Liver (tissue), 9 donors: Measurements from ENCODE around the gene MED10. TPM values are rescaled to one million over a fixed set of nuclear protein-coding genes. Genes with fewer than 3 reads are reported as not detected.

Source experiments
- DNase-seq: peaks from one replicate; pipeline ENCODE4 v3.0.0-alpha.2; 2017; ENCODE audit warnings: low spot score
- H3K27ac ChIP-seq, 2 donors: one replicate each; pipeline ENCODE4 v1.7.0; 2013; ENCODE audit warnings: inconsistent platforms in 2 of 2, low read length in 2 of 2, control low read depth in 1 of 2, low read depth in 1 of 2, mild to moderate bottlenecking in 1 of 2
- H3K27me3 ChIP-seq, 4 donors: one replicate each; pipeline versions ENCODE4 v1.6.1 to v1.7.0; 2013; ENCODE audit warnings: low read length in 3 of 4, inconsistent platforms in 1 of 4, mild to moderate bottlenecking in 1 of 4, moderate library complexity in 1 of 4; ENCODE audit not compliant: control insufficient read depth in 4 of 4, insufficient read depth in 4 of 4
- H3K36me3 ChIP-seq, 4 donors: one replicate each; pipeline versions ENCODE4 v1.6.1 to v1.7.0; 2013; ENCODE audit warnings: low read length in 3 of 4, mild to moderate bottlenecking in 3 of 4, low read depth in 1 of 4, moderate library complexity in 1 of 4; ENCODE audit not compliant: control insufficient read depth in 4 of 4, insufficient read depth in 3 of 4
- H3K4me1 ChIP-seq, 4 donors: one replicate each; pipeline versions ENCODE4 v1.6.1 to v1.7.0; 2013; ENCODE audit warnings: low read length in 3 of 4, mild to moderate bottlenecking in 3 of 4, moderate library complexity in 1 of 4; ENCODE audit not compliant: control insufficient read depth in 4 of 4, insufficient read depth in 4 of 4
- H3K4me3 ChIP-seq, 3 donors: one replicate each; pipeline versions ENCODE4 v1.6.1 to v1.7.0; 2013; ENCODE audit warnings: low read length in 3 of 3, control low read depth in 1 of 3, low read depth in 1 of 3, mild to moderate bottlenecking in 1 of 3
- H3K9ac ChIP-seq, 2 donors: one replicate each; pipeline ENCODE4 v1.7.0; 2013; ENCODE audit warnings: low read length in 2 of 2, mild to moderate bottlenecking in 2 of 2, moderate library complexity in 2 of 2, control low read depth in 1 of 2, low read depth in 1 of 2
- H3K9me3 ChIP-seq, 4 donors: one replicate each; pipeline versions ENCODE4 v1.6.1 to v1.7.0; 2013; ENCODE audit warnings: low read length in 3 of 4; ENCODE audit not compliant: control insufficient read depth in 4 of 4
- FOXA1 ChIP-seq: IDR thresholded peaks from 2 replicates; pipeline ENCODE4 v1.6.1; 2016; ENCODE audit warnings: antibody characterized with exemption
- FOXA2 ChIP-seq: IDR thresholded peaks from 2 replicates; pipeline ENCODE4 v1.6.1; 2016; ENCODE audit warnings: antibody characterized with exemption
- HNF4A ChIP-seq, 2 donors: conservative IDR thresholded peaks; 2 replicates each; pipeline ENCODE4 v1.6.1; 2016; ENCODE audit warnings: antibody characterized with exemption in 2 of 2, mild to moderate bottlenecking in 2 of 2
- NR2F2 ChIP-seq: IDR thresholded peaks from 2 replicates; pipeline ENCODE4 v1.6.1; 2016; ENCODE audit warnings: antibody characterized with exemption
- RAD21 ChIP-seq, 2 donors: IDR thresholded peaks; 2 replicates each; pipeline ENCODE4 v1.6.1; 2016; ENCODE audit warnings: antibody characterized with exemption in 2 of 2, mild to moderate bottlenecking in 2 of 2
- RXRA ChIP-seq, 2 donors: IDR thresholded peaks; 2 replicates each; pipeline ENCODE4 v1.6.1; 2017 to 2018; ENCODE audit warnings: antibody characterized with exemption in 2 of 2, mild to moderate bottlenecking in 1 of 2
- SP1 ChIP-seq: IDR thresholded peaks from 2 replicates; pipeline ENCODE4 v1.6.1; 2018; ENCODE audit warnings: antibody characterized with exemption, mild to moderate bottlenecking
- TAF1 ChIP-seq: conservative IDR thresholded peaks from 2 replicates; pipeline ENCODE4 v1.6.1; 2016; ENCODE audit warnings: antibody characterized with exemption, mild to moderate bottlenecking
- YY1 ChIP-seq: IDR thresholded peaks from 2 replicates; pipeline ENCODE4 v1.6.1; 2016; ENCODE audit warnings: antibody characterized with exemption, mild to moderate bottlenecking
- WGBS: extraction: QIAGEN DNeasy Blood & Tissue Kit; methylation state at CpG from one replicate; pipeline ENCODE4 v1.1.7; 2013; 5-methylcytosine and 5-hydroxymethylcytosine counted together
- polyA plus RNA-seq, 2 donors: library from polyadenylated mRNA; stranded (reverse) in 1 of 2; unstranded in 1 of 2; fragments of 200-250 nt in 1 of 2; fragments of >200 nt in 1 of 2; fragmentation: Nextera tagmentation in 1 of 2; extraction: Ambion mirVana in 1 of 2; gene quantifications; one replicate each; pipeline versions ENCODE4 v1.2.1 to v1.2.3, GENCODE V29; 2013 to 2015
- total RNA-seq, 2 donors: library from RNA; depleted of rRNA; stranded (reverse); fragments of >200 nt; gene quantifications; one replicate each; pipeline ENCODE4 v1.2.3, GENCODE V29; 2014
- TF ChIP-seq, protein P1 (sequence below): IDR thresholded peaks from 2 replicates; pipeline ENCODE4 v1.6.1; 2016; ENCODE audit warnings: antibody characterized with exemption, mild to moderate bottlenecking
- TF ChIP-seq, protein P2 (sequence below): IDR thresholded peaks from 2 replicates; pipeline ENCODE4 v1.6.1; 2016; ENCODE audit warnings: antibody characterized with exemption
- donor health status: healthy.
- donor health status: healthy.
- donor health status: healthy.
- donor health status: healthy.
- donor health status: healthy.

The MED10 gene
- total and polyA plus RNA-seq, 4 donors: 6.1 to 31.5 (median 11.5) TPM

GRCh38 chr5:6326776-6327175, 51.6 kb downstream of the MED10 start:
- no peak overlapping the region for H3K27ac ChIP-seq
- no peak for TF ChIP-seq RAD21 (IDR thresholded peaks at IDR 0.05)
- 73% methylated on average over 5 of the region's 5 CpGs for WGBS

GRCh38 chr5:6322163-6322713, 56.1 kb downstream of the MED10 start:
- H3K9me3 ChIP-seq: peaks cover 0 to 2% (median 0%) of the 10 kb centered on the region in 4 donors
- no peak overlapping the region for H3K9ac ChIP-seq
- no peaks in the 10 kb centered on the region for H3K27me3 ChIP-seq
- H3K4me3 ChIP-seq: no peak overlapping the region
- TF ChIP-seq SP1: no peak
- TF ChIP-seq FOXA2: no peak
- TF ChIP-seq, protein P1, sequence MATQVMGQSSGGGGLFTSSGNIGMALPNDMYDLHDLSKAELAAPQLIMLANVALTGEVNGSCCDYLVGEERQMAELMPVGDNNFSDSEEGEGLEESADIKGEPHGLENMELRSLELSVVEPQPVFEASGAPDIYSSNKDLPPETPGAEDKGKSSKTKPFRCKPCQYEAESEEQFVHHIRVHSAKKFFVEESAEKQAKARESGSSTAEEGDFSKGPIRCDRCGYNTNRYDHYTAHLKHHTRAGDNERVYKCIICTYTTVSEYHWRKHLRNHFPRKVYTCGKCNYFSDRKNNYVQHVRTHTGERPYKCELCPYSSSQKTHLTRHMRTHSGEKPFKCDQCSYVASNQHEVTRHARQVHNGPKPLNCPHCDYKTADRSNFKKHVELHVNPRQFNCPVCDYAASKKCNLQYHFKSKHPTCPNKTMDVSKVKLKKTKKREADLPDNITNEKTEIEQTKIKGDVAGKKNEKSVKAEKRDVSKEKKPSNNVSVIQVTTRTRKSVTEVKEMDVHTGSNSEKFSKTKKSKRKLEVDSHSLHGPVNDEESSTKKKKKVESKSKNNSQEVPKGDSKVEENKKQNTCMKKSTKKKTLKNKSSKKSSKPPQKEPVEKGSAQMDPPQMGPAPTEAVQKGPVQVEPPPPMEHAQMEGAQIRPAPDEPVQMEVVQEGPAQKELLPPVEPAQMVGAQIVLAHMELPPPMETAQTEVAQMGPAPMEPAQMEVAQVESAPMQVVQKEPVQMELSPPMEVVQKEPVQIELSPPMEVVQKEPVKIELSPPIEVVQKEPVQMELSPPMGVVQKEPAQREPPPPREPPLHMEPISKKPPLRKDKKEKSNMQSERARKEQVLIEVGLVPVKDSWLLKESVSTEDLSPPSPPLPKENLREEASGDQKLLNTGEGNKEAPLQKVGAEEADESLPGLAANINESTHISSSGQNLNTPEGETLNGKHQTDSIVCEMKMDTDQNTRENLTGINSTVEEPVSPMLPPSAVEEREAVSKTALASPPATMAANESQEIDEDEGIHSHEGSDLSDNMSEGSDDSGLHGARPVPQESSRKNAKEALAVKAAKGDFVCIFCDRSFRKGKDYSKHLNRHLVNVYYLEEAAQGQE: no peak
- TF ChIP-seq, protein P2, sequence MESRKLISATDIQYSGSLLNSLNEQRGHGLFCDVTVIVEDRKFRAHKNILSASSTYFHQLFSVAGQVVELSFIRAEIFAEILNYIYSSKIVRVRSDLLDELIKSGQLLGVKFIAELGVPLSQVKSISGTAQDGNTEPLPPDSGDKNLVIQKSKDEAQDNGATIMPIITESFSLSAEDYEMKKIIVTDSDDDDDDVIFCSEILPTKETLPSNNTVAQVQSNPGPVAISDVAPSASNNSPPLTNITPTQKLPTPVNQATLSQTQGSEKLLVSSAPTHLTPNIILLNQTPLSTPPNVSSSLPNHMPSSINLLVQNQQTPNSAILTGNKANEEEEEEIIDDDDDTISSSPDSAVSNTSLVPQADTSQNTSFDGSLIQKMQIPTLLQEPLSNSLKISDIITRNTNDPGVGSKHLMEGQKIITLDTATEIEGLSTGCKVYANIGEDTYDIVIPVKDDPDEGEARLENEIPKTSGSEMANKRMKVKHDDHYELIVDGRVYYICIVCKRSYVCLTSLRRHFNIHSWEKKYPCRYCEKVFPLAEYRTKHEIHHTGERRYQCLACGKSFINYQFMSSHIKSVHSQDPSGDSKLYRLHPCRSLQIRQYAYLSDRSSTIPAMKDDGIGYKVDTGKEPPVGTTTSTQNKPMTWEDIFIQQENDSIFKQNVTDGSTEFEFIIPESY: no peak
- TF ChIP-seq HNF4A (conservative IDR thresholded peaks at IDR 0.05): no peak
- TF ChIP-seq YY1: no peak
- no peak for TF ChIP-seq TAF1
- no peak for TF ChIP-seq NR2F2
- no peak for TF ChIP-seq RXRA (IDR thresholded peaks at IDR 0.05)
- no peak for TF ChIP-seq FOXA1
- WGBS: 94% methylated on average over 21 of the region's 21 CpGs
- H3K36me3 ChIP-seq: no peaks in the 10 kb centered on the region
- H3K27ac ChIP-seq: no peak overlapping the region
- H3K4me1 ChIP-seq: no peaks in the 10 kb centered on the region
- no peak for DNase-seq

More at GRCh38 chr5:6326776-6327175, 51.6 kb downstream of the MED10 start:
- no peaks in the 10 kb centered on the region for H3K27me3 ChIP-seq
- H3K4me1 ChIP-seq: no peaks in the 10 kb centered on the region
- no peaks in the 10 kb centered on the region for H3K36me3 ChIP-seq
- no peak overlapping the region for H3K9ac ChIP-seq
- no peak overlapping the region for H3K4me3 ChIP-seq
- no peak for DNase-seq
- peaks cover 0 to 3% (median 2%) of the 10 kb centered on the region in 4 donors for H3K9me3 ChIP-seq

Other genes with a start within 250 kb of the MED10 start
- under 1 TPM; 0.09 to 0.59 TPM for gene UBE2QL1, start 70.3 kb upstream of the MED10 start, total RNA-seq
- gene UBE2QL1, start 70.3 kb upstream of the MED10 start, polyA plus RNA-seq: 1 to 10 TPM in 1 of 2 donors, under 1 TPM in 1; 0.14 to 1.9 TPM